CD4-positive, alpha-beta T cell treated with Interleukin-1 beta for 1 hour (primary cell): ENCODE measurements around the gene MXRA7.
A peak's percentile ranks its signal among the peaks of the same experiment; 100 is the strongest.

Source experiments
- DNase-seq, 2 donors: peaks; one replicate each; pipeline ENCODE4 v3.0.0-alpha.2; 2020 to 2022

The MXRA7 gene

DNA sequence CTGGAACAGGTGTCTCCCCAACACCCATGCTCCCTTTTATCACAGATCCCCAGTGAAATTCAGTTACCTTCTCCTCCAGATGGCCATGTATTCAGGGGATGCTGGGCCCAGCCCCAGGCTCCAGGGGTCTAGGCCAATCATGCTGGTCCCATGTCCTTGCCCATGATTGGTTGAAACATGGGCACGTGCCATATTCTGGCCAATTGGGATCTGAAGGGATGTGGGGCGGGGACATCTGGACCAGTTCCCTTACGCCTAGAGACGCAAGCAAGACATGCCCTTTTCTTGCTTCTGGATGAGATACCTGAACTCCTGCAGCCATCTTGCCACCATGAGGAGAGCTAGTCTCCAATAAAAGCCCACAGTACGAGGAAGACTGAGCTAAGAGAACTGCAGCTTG, 36.2 kb downstream of the MXRA7 start:
- DNase-seq: no peak

DNA sequence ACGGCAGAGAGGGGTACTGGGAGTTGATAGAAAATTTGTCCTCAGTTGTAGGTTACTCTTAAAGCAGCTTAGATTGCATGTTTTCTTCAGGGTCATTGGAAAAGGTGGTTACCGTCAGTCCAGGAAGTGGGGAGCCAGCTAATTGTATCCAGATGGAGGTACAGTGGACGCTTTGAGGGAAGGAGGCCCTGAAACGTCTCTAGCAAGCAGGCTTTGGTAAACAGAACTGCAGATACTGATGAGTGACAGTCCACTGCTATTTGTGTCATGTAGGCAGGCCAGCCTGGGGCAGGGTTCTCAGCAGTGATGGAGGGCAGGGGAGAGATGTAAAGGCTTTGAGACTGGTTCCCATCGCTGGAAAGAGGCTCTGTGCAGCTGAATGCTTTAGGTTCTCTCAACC, 37.0 kb downstream of the MXRA7 start:
- DNase-seq: no peak

DNA sequence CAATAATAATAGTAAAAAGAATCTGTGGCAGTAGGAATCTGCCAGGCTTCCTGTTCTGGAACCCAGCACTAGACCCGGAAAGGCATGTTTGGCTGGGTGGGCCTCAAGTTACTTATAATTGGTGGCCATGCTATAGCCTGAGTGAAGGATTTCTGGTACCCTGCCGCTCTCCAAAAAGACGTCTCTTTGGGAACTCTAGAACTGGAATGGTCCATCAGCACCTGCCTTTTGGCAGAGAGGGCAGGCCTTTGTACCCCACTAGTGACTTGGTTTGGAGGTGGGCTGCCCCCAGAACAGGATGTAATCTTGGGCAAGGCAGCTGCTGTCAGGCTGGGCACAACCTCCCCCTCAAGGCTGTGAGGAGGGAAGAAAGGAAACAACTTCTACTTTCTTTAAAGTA, 37.9 kb downstream of the MXRA7 start:
- no peak for DNase-seq

DNA sequence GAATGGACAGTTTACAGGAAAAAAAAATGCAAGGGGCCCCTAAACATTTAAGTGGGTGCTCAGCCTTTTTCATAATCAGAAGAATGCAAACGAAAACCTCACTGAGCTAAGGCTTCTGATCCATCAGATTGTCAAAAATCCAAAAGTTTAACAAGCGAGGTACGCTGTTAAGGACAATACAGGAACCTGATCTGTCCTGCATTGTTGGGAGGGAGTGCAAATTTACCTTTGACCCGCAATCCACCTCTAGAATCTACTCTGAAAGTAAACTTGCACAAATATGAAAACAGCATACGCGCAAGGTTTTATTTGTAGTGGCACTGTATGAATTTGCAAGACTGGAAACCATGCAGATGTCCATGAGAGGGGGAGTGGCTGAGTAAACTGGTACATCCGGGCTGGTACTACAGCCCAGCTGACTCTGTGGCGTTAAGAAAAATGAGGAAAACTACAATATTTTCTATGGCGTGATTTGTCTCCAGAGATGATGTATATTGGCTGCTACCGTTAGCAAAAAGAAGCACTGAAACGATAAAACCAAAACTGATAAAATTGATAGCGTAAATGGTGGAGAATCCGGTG, 38.4 kb downstream of the MXRA7 start:
- DNase-seq: no peak

DNA sequence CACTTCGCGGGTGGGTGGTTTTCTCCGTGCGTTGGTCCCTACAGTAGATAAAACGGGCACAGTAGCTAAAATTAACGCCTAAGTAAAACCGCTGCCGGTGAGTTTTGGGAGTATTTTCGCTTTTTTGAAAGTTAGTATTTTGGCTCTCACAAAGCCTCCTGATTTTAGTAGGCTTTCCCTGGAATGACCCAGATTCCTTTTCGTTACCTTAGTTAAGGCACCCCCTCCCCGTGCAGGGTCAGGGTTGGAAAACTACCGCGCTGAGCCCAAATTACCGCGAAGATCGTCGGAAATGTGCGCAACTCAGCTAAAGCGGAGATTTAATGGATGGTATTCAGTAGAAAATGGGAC, 38.9 kb downstream of the MXRA7 start:
- DNase-seq: no peak

DNA sequence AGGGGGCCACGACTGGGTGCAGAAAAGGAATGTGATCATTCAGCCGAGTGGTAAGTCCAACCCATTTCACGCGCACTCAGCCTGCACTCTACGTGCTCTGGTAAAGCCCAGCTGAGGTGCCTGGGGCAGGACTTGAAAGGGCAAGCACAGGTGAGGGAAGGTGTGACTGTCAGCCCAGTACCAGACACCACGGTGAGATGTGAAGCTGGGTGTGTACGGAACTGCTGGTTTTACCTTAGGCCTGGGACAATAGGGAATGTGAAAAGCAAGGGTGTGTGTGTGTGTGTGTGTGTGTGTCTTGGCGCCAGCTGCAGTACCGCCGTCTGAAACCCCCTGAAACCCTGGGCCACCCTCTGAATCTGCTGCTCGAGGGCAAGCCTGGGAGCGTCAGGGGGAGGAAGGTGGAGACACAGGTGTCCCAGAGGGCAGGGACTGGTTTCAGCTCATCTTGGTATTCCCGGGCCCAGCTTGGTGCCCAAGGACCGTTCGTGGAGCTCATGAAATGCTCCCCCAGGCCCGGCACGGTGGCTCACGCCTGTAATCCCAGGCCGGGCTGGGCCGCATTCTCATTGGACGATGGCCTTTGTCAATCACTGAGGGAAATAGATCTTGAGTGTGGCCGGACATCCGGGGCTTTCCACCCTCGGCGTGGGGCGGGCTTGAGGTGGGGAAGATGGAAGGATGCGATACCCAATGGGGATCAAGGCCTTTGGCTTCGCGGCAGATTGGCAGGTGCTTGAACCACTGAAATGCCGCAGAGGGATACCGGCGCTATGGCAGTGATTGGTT, 39.4 kb downstream of the MXRA7 start:
- peak; percentile 99 to 100 for DNase-seq

DNA sequence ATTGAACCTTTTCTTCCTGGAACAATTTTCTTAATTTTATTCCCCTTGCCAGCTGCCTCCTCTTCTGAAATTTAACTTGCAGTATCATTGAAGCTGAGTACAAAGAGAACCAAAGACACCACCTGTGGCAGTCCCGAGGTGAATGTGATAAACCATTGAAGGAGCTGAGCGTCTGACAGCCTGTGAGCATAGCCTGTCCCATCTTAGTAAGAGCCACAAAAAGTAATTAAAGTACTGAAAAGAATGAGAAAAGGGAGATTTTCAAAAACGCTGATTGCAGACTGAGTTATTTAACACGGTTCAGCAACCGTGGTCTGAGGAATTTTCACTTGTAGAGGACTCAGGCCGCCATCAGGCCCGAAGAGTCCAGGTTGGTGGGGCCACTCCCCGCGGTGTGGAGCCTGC, 40.0 kb downstream of the MXRA7 start:
- no peak for DNase-seq

DNA sequence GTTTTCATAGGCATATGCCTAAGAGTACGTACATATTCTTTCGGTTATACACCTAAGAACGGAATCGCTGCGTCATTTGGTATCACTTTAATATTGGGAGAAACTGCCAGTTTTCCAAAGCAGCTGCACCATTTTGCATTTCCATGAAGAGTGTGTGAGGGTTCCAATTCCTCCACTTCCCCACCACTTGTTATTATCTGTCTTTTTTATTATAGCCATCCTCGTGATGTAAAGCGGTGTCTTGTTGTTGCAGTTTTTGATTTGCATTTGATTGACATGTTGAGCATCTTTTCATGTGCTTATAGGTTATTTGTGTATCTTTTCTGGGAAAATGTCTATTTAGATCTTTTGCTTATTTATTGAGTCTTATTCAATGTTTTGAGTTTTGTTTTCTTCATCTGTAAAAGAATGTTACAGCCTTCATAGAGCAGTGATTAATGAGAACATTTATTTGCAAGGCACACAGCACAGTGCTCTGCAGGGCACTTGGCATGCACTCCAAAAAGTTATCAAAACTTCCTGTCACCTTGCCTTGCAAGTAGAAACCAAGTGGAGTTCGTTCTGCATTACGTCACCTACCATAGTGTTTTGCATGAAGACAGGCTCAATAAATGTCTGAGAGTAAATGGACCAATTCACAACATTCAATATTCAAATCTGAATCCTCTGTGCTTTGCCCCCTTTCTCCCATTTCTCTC, 40.6 kb downstream of the MXRA7 start:
- no peak for DNase-seq

DNA sequence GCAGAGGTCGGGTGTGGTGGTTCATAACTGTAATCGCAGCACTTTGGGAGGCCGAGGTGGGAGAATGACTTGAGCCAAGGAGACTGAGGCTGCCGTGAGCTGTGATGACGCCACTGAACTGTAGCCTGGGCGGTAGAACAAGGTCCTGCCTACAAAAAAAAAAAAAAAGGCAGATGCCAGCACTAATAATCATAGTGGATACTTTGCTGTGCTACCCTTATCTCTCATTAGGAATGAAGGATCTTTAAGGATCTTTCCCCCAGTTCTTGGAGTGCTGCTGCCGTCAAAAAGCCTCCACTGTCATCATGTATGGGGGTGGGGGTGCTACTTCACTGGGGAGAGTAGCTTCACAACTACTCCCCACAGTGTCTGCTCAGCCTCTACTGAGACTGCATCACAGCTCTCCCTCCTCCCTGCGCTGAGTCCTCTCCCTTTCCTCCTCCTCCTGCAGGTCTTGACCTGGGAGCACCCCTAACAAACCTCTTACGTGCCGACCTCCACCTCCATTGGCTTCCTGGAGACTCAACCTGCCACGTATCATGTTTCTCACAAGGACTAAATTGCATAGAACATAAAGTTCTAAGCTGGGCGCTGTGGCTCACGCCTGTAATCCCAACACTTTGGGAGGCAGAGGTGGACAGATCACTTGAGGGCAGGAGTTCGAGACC, 42.8 kb downstream of the MXRA7 start:
- DNase-seq: no peak

DNA sequence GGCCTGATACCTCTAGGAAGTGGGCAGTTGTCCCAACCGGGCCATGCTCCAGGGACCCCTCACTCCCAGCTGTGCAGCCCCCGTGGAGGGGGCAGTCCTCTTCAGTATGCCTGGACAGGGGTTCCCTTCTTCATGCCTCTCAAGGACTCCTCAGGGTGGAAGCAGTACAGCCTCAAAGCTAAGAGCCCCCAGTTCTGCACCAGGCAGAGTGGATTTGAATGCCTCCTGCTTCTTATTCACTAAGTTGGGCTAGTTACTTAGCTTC, 43.3 kb downstream of the MXRA7 start:
- DNase-seq: no peak

DNA sequence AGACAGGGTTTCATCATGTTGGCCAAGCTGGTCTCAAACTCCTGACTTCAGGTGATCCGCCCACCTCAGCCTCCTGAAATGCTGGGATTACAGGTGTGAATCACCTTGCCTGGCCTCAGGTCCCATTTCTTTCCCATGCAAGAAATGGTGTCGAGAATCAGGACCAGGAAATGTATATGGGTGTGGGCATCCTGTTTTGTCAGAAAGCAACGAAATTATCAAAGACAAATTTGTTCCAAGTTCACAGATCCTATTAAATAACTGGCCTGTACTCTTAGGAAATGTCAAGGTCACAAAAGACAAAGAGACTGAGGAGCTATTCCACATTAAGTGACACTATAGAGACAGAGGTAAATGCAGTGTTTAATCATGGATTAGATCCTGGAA, 50.1 kb downstream of the MXRA7 start:
- DNase-seq: no peak

DNA sequence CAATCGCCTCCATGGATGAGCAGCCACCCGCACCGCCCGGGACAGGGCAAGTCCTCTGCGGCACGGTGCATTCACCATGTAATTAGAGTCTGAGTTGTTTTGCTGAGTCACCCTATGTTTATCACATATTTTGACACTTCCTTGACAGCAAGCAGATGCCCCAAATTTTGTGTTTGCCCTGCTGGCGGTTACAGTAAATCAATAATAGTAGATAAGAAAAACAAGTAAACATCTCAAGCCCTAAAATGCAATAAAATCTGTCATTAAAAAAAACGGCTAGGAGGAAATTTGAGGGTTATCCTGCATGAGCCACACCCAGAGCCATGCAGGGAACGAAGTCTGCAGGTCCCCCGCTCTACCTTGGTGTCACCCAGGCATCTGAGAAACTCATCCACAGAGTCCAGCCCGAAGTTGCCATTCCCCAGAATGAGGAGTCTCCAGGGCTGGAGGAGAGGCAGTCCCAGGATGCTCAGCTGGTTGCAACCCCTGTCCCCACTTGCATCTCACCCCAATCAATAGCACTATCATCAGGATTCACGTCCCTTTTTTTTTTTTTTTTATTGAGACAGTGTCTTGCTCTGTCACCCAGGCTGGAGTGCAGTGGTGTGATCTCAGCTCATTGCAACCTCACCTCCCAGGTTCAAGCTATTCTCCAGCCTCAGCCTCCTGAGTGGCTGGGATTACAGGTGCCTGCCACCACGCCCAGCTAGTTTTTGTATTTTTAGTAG, 50.7 kb downstream of the MXRA7 start:
- peak; percentile 13 to 35 for DNase-seq

DNA sequence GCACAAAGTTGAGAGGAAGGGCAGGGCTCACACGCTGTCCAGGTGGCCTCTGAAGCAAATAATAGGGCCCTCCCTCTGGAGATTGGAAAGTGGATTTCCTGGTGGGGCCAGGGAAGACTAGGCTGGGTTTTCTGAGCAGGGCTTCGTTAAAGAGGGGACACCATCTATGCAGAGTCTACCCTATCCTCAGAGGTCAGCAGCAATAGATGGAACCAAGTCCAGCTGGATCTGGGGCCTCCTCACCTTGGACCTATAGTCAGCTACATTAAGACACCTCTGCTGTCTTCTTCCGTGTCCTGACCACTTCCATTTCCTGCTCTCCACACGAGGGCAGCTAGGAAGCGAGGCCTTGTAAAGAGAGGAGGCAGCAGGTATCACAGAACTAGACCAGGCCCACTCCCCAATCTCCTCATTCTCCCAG, 52.5 kb downstream of the MXRA7 start:
- no peak for DNase-seq

DNA sequence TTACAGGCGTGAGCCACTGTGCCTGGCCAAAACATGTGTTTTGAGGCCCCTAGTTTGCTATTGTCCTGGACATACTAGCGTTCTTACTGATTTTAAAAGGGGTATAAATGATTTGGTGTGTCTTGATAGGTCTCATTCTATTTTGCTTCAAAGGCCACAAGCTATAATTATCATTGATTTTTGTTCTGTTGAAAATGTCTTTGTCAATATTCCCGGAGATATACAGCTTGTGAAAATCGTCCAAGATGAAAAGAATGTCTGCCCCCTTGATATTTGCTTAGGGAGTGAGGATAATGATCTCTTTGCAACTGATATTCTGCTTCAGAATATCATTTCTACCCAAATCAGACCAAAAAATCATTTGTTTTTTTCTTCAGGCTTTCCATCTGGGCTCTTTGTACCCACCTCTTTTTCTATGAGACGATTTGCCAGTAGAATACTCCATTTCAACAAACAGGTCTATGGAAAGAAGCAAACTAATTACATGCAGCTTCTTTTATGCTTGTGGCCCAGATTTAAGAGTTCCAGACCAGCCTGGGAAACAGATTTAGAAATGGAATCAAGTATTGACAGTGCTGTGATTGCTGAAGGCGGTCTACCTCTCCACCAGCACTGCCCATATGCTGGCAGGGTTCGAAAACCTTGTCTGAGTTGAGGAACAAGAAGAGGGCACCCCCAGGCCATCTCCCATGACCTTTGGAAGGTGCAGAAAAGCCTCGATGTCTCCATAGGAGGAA, 53.1 kb downstream of the MXRA7 start:
- no peak for DNase-seq

DNA sequence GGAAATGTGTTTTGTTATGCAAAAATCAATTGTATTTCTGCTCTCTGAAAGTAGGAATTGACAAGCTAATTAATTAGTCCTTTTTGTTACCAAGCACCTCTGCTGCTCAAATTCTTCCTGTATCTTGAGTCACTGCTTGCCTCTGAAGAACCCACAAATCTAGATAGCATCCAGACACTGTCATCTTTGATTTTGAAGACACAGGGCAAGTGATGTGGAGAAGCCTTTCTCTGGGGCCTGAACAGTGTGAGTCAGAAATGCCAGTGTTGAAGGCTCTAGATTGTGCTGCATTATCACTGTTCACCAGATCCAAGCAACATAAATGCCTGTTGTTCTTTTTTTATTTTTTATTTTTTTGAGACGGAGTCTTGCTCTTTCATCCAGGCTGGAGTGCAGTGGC, 56.4 kb downstream of the MXRA7 start:
- no peak for DNase-seq

DNA sequence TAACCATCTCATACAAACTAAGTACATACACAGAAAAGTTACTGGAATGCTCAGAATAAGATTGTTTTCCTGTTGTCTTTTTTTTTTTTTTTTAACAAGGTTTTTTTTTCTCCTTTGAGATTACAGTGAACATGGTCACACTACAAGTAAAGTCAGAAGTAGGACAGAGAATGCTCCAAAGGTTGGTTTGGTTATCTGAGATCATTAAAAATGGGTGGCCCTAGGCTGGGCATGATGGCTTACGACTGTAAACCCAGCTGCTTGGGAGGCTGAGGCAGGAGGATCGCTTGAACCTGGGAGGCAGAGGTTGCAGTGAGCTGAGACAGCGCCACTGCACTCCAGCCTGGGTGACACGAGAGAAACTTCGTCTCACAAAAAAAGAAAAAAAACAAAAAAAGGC, 60.3 kb downstream of the MXRA7 start:
- no peak for DNase-seq

DNA sequence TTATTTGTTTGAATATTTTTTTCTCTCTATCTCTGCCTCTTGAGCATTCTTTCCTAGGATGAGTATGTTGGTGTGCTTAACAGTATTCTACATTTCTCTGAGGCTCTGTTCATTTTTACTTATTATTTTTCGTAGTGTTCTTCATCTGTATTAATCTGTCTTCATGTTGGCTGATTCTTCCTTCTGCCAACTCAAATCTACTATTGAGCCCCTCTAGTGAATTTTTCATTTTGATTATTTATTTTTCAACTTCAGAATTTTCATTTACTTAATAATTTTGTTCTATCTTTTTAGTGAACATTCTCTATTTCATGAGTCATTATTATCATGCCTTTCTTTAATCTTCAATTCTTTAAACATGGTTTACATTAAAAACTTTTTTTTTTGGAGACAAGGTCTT, 64.1 kb downstream of the MXRA7 start:
- DNase-seq: no peak

DNA sequence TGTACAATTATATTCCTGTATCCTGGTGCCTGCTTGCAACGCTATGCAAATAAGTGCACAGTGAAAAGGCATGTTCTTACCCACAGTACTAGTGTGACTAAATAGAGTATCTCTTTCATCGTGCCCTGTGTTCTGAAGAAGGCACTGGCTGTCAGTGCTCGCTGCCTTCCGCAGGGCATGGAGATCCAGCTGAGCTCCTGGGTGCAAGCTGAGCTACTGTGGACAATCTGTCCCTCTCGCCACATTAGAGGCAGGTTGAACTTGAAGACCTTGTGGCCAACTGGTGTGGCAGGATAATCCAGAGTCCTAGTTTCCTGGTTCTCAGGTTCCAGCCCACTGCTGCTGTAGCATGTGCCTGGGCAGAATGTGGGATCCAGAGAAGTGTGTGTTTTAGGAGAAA, 65.3 kb downstream of the MXRA7 start:
- DNase-seq: no peak

DNA sequence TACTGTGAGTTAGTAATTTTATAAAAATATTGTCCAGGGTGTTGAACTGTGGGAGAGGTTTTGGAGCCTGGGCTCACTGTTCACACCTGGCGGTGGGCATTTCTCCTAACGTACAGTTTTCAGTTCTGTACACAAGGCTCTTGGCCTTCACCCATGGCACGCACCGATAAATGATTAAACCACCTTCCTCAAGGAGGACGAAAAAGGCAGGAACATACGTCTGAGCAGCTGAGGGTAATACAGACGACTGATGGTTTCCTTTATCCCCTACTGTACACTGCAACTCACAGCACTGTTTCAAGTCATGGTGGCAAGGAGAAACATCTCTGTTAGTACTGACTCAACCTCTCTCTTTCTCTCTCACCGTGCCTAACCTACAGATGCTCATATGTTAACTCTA, 65.8 kb downstream of the MXRA7 start:
- DNase-seq: no peak

DNA sequence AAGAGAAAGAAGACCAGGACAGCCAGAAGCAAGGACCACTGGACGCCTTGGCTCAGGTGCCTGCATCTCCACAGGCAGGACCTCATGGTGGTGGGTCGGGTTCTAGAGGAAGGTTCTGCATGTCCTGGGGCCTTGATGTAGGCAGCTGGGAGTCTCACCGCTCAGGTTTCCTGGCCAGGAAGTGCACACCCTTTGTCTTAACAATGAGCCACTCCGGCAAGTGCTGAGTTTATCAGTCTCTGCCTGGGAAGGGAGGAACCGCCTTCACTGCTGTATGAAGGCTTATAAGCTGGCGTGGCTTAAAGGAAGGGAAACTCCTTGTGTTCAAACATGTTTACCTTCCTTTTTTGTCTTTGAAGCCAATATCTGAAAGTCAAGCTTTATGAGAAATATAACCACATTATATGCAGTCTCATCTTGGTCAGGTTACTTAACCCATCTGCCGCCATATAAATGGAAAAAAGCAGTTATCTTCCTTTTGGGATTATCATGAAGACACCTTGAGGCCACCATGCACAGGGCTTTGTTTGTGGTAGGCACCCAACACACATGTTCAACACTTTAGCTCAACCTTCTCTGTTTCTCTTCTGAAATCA, 67.1 kb downstream of the MXRA7 start, which contains the start of gene ST6GALNAC1:
Gene ST6GALNAC1, minus strand, starts transcription at position 205 of the 596 bp plus-strand sequence. Its CDS starts 119 bp downstream, at position 86.
- peak in 1 of 2 donors; percentile 31 for DNase-seq

DNA sequence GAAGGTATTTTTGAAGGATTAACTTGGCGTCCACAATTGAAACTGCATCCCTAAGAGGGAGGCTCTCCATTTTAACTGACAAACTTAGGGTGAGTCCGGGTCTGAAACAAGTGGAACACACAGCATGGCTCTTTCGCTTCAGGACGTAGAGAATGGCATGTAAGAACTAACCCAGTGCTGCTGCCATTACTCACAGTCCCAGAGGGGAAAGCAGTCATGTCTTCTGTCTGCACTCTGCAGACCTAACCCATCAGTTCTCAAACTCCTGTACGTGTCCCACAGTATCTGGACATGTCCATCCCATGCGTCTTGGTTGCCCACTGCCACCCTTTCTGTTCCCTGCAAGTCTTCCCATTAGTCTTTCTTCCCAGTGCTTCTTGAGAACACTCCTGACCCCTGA, 67.8 kb downstream of the MXRA7 start:
- DNase-seq: no peak

DNA sequence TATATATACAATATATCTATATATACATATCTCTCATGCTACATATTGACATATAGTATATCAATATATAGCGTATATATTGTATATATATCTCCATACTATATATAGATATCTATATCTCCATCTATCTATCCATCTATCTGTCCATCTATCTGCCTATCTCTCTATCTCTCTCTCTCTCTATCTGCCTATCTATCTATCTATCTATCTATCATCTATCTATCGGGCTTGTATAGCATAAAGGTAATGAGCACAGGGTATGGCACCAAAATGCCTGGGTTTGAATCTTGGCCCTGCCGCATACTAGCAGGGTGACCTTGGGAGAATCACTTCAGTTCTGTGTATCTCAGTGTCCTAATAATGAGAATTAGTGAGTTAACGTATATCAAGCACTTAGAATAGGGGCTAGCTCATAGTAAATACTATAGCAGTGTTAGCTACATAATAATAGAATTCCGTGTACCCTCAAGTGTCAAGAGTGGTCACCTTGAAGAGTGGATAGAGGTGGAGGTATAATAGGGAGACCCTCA, 68.7 kb downstream of the MXRA7 start:
- DNase-seq: no peak
